Neural crest cell (in vitro differentiated cells): ENCODE data around the gene AKAP6. TPM values are rescaled to one million over a fixed set of nuclear protein-coding genes. Genes with fewer than 3 reads are reported as not detected.
"Not testable (repeated sequence)": the region's sequence is repeated elsewhere in the genome, so short reads cannot be mapped to it uniquely, and the experiment has no call there.

Experiments
- DNase-seq: peaks from one replicate; pipeline ENCODE4 v3.0.0; 2021; ENCODE audit warnings: low read depth, mixed read lengths, low spot score
- H3K27ac Mint-ChIP-seq: one replicate; pipeline ENCODE4 v1.8.0; 2021; ENCODE audit warnings: mild to moderate bottlenecking, mixed read lengths; ENCODE audit not compliant: unreplicated experiment
- H3K27me3 Mint-ChIP-seq: 2 replicates; pipeline ENCODE4 v1.8.0; 2021; ENCODE audit warnings: low read depth, mild to moderate bottlenecking, mixed read lengths
- H3K36me3 Mint-ChIP-seq: 2 replicates; pipeline ENCODE4 v1.8.0; 2021; ENCODE audit warnings: low read depth, mild to moderate bottlenecking, mixed read lengths
- H3K4me1 Mint-ChIP-seq: 2 replicates; pipeline ENCODE4 v1.8.0; 2021; ENCODE audit warnings: mixed read lengths
- H3K4me3 Mint-ChIP-seq: one replicate; pipeline ENCODE4 v1.8.0; 2021; ENCODE audit warnings: mild to moderate bottlenecking, mixed read lengths
- H3K9me3 Mint-ChIP-seq: 2 replicates; pipeline ENCODE4 v1.8.0; 2021; ENCODE audit warnings: mixed read lengths
- total RNA-seq: library from RNA; stranded (reverse); gene quantifications from 2 replicates; pipeline ENCODE4 v1.2.1, GENCODE V29; 2021
- TF ChIP-seq, protein P1 (sequence below): fragments of 200-600 bp; sonication (generic); conservative IDR thresholded peaks from 2 replicates; pipeline ENCODE4 v1.5.0; 2021; ENCODE audit warnings: antibody characterized with exemption, mild to moderate bottlenecking

AKAP6 gene
- total RNA-seq, 1 donor from 2014 or later, result 9.4 TPM

- H3K4me3 Mint-ChIP-seq, result no peak overlapping the region
- no peak overlapping the region for H3K27ac Mint-ChIP-seq
- TF ChIP-seq, protein P1, sequence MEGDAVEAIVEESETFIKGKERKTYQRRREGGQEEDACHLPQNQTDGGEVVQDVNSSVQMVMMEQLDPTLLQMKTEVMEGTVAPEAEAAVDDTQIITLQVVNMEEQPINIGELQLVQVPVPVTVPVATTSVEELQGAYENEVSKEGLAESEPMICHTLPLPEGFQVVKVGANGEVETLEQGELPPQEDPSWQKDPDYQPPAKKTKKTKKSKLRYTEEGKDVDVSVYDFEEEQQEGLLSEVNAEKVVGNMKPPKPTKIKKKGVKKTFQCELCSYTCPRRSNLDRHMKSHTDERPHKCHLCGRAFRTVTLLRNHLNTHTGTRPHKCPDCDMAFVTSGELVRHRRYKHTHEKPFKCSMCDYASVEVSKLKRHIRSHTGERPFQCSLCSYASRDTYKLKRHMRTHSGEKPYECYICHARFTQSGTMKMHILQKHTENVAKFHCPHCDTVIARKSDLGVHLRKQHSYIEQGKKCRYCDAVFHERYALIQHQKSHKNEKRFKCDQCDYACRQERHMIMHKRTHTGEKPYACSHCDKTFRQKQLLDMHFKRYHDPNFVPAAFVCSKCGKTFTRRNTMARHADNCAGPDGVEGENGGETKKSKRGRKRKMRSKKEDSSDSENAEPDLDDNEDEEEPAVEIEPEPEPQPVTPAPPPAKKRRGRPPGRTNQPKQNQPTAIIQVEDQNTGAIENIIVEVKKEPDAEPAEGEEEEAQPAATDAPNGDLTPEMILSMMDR, result no peak
Measured at GRCh38 chr14:32372154-32372553, 43.1 kb downstream of the AKAP6 start.

DNA sequence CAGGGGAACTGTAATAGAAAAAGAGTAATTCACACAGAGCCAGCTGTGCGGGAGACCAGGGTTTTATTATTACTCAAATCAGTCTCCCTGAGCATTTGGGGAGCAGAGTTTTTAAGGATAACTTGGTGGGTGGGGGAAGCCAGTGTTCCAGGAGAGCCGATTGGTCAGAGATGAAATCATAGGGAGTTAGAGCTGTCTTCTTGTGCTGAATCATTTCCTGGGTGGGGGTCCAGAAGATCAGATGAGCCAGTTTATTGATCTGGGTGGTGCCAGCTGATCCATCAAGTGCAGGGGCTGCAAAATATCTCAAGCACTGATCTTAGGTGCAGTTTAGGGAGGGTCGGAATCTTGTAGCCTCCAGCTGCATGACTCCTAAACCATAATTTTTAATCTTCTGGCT, 44.1 kb downstream of the AKAP6 start:
- DNase-seq, H3K36me3 Mint-ChIP-seq, H3K27ac Mint-ChIP-seq, H3K27me3 Mint-ChIP-seq, H3K4me1 Mint-ChIP-seq, H3K4me3 Mint-ChIP-seq, H3K9me3 Mint-ChIP-seq: not testable (repeated sequence)

More at GRCh38 chr14:32372154-32372553, 43.1 kb downstream of the AKAP6 start:
- peaks cover 10% of the 10 kb centered on the region for H3K4me1 Mint-ChIP-seq
- H3K27me3 Mint-ChIP-seq, result no peaks in the 10 kb centered on the region
- no peaks in the 10 kb centered on the region for H3K9me3 Mint-ChIP-seq
- no peak for DNase-seq
- H3K36me3 Mint-ChIP-seq, result no peaks in the 10 kb centered on the region

DNA sequence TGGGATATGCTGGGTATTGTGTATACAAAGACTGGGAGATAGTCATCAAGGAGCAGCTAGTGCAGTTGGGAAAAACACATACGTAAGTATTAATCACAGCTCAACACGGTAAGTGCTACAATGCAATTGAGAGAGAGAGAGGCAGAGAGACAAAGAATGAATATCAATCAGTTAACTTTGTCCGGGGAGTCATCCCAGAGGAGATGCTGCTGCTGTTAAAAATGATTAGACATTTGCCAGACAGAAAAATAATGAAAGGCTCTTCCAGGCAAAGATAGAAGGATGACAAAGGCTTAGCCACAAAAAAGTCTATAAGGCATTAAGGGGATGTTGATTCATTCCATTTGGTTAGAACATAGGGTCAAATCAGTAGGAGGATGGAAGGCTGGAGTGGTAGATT, 45.1 kb downstream of the AKAP6 start:
- Mint-ChIP-seq H3K9me3 (no peaks in the 10 kb centered on the region), H3K4me1 (peaks cover 9% of the 10 kb centered on the region), H3K27ac (no peak overlapping the region), H3K27me3 (no peaks in the 10 kb centered on the region), H3K36me3 (no peaks in the 10 kb centered on the region), H3K4me3 (no peak overlapping the region)
- TF ChIP-seq, protein P1, result no peak
- DNase-seq, result no peak

DNA sequence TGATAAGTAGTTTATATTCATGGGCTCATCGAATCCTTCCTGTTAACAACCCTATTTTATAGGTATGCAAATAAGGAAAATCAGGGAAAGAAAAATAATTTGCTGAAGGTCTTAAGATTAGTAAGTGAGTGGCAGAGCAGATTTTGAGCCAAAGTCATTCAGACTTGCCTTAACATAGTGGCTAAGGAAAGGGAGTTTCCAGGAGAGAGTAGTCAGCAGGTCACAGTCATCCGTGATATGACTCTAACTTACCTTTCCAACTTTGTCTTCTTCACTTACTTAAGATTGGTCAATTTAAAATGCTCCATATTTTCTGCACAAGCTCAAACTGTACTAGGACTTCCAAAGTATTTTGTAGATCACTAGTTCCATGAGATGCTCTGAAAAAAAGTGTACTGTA, 46.6 kb downstream of the AKAP6 start:
- no peak for DNase-seq
- H3K27ac Mint-ChIP-seq, result no peak overlapping the region
- no peak overlapping the region for H3K4me3 Mint-ChIP-seq
- H3K27me3 Mint-ChIP-seq, result no peaks in the 10 kb centered on the region
- TF ChIP-seq, protein P1, result no peak
- no peaks in the 10 kb centered on the region for H3K36me3 Mint-ChIP-seq
- peaks cover 9% of the 10 kb centered on the region for H3K4me1 Mint-ChIP-seq
- no peaks in the 10 kb centered on the region for H3K9me3 Mint-ChIP-seq

GRCh38 chr14:32377046-32377646, 48.0 kb downstream of the AKAP6 start:
- Mint-ChIP-seq H3K36me3 (no peaks in the 10 kb centered on the region), H3K27ac (no peak overlapping the region), H3K27me3 (no peaks in the 10 kb centered on the region), H3K4me1 (peaks cover 9% of the 10 kb centered on the region), H3K4me3 (no peak overlapping the region), H3K9me3 (no peaks in the 10 kb centered on the region)
- TF ChIP-seq, protein P1, result no peak
- no peak for DNase-seq

GRCh38 chr14:32378284-32378683, 49.2 kb downstream of the AKAP6 start:
- Mint-ChIP-seq H3K27ac (no peak overlapping the region), H3K4me1 (peaks cover under 1% of the 10 kb centered on the region), H3K27me3 (no peaks in the 10 kb centered on the region), H3K36me3 (no peaks in the 10 kb centered on the region), H3K9me3 (no peaks in the 10 kb centered on the region), H3K4me3 (no peak overlapping the region)
- TF ChIP-seq, protein P1, result no peak
- DNase-seq, result no peak
